Liver (tissue), 9 donors: ENCODE data around the gene UGT1A8. TPM values are rescaled to one million over a fixed set of nuclear protein-coding genes. Genes with fewer than 3 reads are reported as not detected.

Experiments used
- DNase-seq: peaks from one replicate; pipeline ENCODE4 v3.0.0-alpha.2; 2017; ENCODE audit warnings: low spot score
- H3K27ac ChIP-seq, 2 donors: one replicate each; pipeline ENCODE4 v1.7.0; 2013; ENCODE audit warnings: inconsistent platforms in 2 of 2, low read length in 2 of 2, control low read depth in 1 of 2, low read depth in 1 of 2, mild to moderate bottlenecking in 1 of 2
- H3K27me3 ChIP-seq, 4 donors: one replicate each; pipeline versions ENCODE4 v1.6.1 to v1.7.0; 2013; ENCODE audit warnings: low read length in 3 of 4, inconsistent platforms in 1 of 4, mild to moderate bottlenecking in 1 of 4, moderate library complexity in 1 of 4; ENCODE audit not compliant: control insufficient read depth in 4 of 4, insufficient read depth in 4 of 4
- H3K36me3 ChIP-seq, 4 donors: one replicate each; pipeline versions ENCODE4 v1.6.1 to v1.7.0; 2013; ENCODE audit warnings: low read length in 3 of 4, mild to moderate bottlenecking in 3 of 4, low read depth in 1 of 4, moderate library complexity in 1 of 4; ENCODE audit not compliant: control insufficient read depth in 4 of 4, insufficient read depth in 3 of 4
- H3K4me1 ChIP-seq, 4 donors: one replicate each; pipeline versions ENCODE4 v1.6.1 to v1.7.0; 2013; ENCODE audit warnings: low read length in 3 of 4, mild to moderate bottlenecking in 3 of 4, moderate library complexity in 1 of 4; ENCODE audit not compliant: control insufficient read depth in 4 of 4, insufficient read depth in 4 of 4
- H3K4me3 ChIP-seq, 3 donors: one replicate each; pipeline versions ENCODE4 v1.6.1 to v1.7.0; 2013; ENCODE audit warnings: low read length in 3 of 3, control low read depth in 1 of 3, low read depth in 1 of 3, mild to moderate bottlenecking in 1 of 3
- H3K9ac ChIP-seq, 2 donors: one replicate each; pipeline ENCODE4 v1.7.0; 2013; ENCODE audit warnings: low read length in 2 of 2, mild to moderate bottlenecking in 2 of 2, moderate library complexity in 2 of 2, control low read depth in 1 of 2, low read depth in 1 of 2
- H3K9me3 ChIP-seq, 4 donors: one replicate each; pipeline versions ENCODE4 v1.6.1 to v1.7.0; 2013; ENCODE audit warnings: low read length in 3 of 4; ENCODE audit not compliant: control insufficient read depth in 4 of 4
- EGR1 ChIP-seq, 2 donors: IDR thresholded peaks; 2 replicates each; pipeline ENCODE4 v1.6.1; 2016 to 2018; ENCODE audit warnings: antibody characterized with exemption in 2 of 2, low read depth in 2 of 2
- FOXA1 ChIP-seq: IDR thresholded peaks from 2 replicates; pipeline ENCODE4 v1.6.1; 2016; ENCODE audit warnings: antibody characterized with exemption
- FOXA2 ChIP-seq: IDR thresholded peaks from 2 replicates; pipeline ENCODE4 v1.6.1; 2016; ENCODE audit warnings: antibody characterized with exemption
- HNF4A ChIP-seq, 2 donors: conservative IDR thresholded peaks; 2 replicates each; pipeline ENCODE4 v1.6.1; 2016; ENCODE audit warnings: antibody characterized with exemption in 2 of 2, mild to moderate bottlenecking in 2 of 2
- HNF4G ChIP-seq: IDR thresholded peaks from 2 replicates; pipeline ENCODE4 v1.6.1; 2016; ENCODE audit warnings: antibody characterized with exemption
- NR2F2 ChIP-seq: IDR thresholded peaks from 2 replicates; pipeline ENCODE4 v1.6.1; 2016; ENCODE audit warnings: antibody characterized with exemption
- RXRA ChIP-seq, 2 donors: IDR thresholded peaks; 2 replicates each; pipeline ENCODE4 v1.6.1; 2017 to 2018; ENCODE audit warnings: antibody characterized with exemption in 2 of 2, mild to moderate bottlenecking in 1 of 2
- TAF1 ChIP-seq: conservative IDR thresholded peaks from 2 replicates; pipeline ENCODE4 v1.6.1; 2016; ENCODE audit warnings: antibody characterized with exemption, mild to moderate bottlenecking
- WGBS: extraction: QIAGEN DNeasy Blood & Tissue Kit; methylation state at CpG from one replicate; pipeline ENCODE4 v1.1.7; 2013; 5-methylcytosine and 5-hydroxymethylcytosine counted together
- polyA plus RNA-seq, 2 donors: library from polyadenylated mRNA; stranded (reverse) in 1 of 2; unstranded in 1 of 2; fragments of 200-250 nt in 1 of 2; fragments of >200 nt in 1 of 2; fragmentation: Nextera tagmentation in 1 of 2; extraction: Ambion mirVana in 1 of 2; gene quantifications; one replicate each; pipeline versions ENCODE4 v1.2.1 to v1.2.3, GENCODE V29; 2013 to 2015
- total RNA-seq, 2 donors: library from RNA; depleted of rRNA; stranded (reverse); fragments of >200 nt; gene quantifications; one replicate each; pipeline ENCODE4 v1.2.3, GENCODE V29; 2014
- TF ChIP-seq, protein P1 (sequence below): IDR thresholded peaks from 2 replicates; pipeline ENCODE4 v1.6.1; 2016; ENCODE audit warnings: antibody characterized with exemption
- TF ChIP-seq, protein P2 (sequence below): fragments of 150-350 bp; IDR thresholded peaks from 2 replicates; pipeline ENCODE4 v1.5.1; 2017; ENCODE audit warnings: improper control_type of control experiment, low read depth, low read length; ENCODE audit not compliant: missing input control
- TF ChIP-seq, protein P3 (sequence below): IDR thresholded peaks from 2 replicates; pipeline ENCODE4 v1.6.1; 2016; ENCODE audit warnings: antibody characterized with exemption
- donor health status: healthy.
- donor health status: healthy.
- donor health status: healthy.
- donor health status: healthy.
- donor health status: healthy.

UGT1A8 gene
- total and polyA plus RNA-seq, 4 donors = 0.17 to 0.51 (median 0.48) TPM; not detected in 1

DNA sequence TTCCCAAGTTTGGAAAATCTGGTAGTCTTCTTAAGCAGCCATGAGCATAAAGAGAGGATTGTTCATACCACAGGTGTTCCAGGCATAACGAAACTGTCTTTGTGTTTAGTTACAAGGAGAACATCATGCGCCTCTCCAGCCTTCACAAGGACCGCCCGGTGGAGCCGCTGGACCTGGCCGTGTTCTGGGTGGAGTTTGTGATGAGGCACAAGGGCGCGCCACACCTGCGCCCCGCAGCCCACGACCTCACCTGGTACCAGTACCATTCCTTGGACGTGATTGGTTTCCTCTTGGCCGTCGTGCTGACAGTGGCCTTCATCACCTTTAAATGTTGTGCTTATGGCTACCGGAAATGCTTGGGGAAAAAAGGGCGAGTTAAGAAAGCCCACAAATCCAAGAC is 154.7 kb downstream of the UGT1A8 start:
- WGBS = 95% methylated on average over 16 of the region's 16 CpGs
- Histone ChIP-seq H3K9ac (no peak overlapping the region), H3K4me3 (no peak overlapping the region), H3K4me1 (no peaks in the 10 kb centered on the region), H3K27me3 (no peaks in the 10 kb centered on the region), H3K27ac (no peak overlapping the region), H3K9me3 (no peaks in the 10 kb centered on the region), H3K36me3 (peaks cover 6 to 49% (median 40%) of the 10 kb centered on the region in 4 donors)
- DNase-seq = no peak
- no peak for TF ChIP-seq RXRA (IDR thresholded peaks at IDR 0.05)

DNA sequence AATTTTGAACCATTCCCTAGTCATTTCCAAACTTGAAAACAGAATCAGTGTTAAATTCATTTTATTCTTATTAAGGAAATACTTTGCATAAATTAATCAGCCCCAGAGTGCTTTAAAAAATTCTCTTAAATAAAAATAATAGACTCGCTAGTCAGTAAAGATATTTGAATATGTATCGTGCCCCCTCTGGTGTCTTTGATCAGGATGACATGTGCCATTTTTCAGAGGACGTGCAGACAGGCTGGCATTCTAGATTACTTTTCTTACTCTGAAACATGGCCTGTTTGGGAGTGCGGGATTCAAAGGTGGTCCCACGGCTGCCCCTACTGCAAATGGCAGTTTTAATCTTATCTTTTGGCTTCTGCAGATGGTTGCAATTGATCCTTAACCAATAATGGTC is 155.2 kb downstream of the UGT1A8 start:
- Histone ChIP-seq H3K27ac (no peak overlapping the region), H3K4me1 (no peaks in the 10 kb centered on the region), H3K9ac (no peak overlapping the region), H3K27me3 (no peaks in the 10 kb centered on the region), H3K4me3 (no peak overlapping the region), H3K9me3 (peaks cover 0 to 2% (median 0%) of the 10 kb centered on the region in 4 donors), H3K36me3 (peaks cover 6 to 46% (median 39%) of the 10 kb centered on the region in 4 donors)
- WGBS = 74% methylated on average over 5 of the region's 5 CpGs
- no peak for DNase-seq
- TF ChIP-seq, protein P1, sequence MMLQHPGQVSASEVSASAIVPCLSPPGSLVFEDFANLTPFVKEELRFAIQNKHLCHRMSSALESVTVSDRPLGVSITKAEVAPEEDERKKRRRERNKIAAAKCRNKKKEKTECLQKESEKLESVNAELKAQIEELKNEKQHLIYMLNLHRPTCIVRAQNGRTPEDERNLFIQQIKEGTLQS = no peak
- TF ChIP-seq NR2F2 (no peak), TAF1 (no peak)

DNA sequence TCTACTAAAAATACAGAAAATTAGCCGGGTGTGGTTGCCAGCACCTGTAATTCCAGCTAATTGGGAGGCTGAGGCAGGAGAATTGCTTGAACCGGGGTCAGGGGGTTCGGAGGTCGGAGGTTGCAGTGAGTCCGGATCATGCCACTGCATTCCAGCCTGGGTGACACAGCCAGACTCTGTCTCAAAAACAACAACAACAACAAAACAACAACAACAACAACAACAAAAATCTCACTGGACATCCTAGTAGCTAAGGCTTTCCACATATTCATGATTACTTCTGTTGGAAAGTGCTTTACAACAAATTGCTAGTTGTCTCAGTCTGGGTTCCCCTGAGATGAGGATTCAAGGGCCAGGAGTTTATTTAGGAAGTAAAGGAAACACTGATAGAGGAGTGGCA is 156.4 kb downstream of the UGT1A8 start:
- WGBS = 94% methylated on average over 5 of the region's 5 CpGs
- TF ChIP-seq TAF1 = no peak
- no peak for DNase-seq

DNA sequence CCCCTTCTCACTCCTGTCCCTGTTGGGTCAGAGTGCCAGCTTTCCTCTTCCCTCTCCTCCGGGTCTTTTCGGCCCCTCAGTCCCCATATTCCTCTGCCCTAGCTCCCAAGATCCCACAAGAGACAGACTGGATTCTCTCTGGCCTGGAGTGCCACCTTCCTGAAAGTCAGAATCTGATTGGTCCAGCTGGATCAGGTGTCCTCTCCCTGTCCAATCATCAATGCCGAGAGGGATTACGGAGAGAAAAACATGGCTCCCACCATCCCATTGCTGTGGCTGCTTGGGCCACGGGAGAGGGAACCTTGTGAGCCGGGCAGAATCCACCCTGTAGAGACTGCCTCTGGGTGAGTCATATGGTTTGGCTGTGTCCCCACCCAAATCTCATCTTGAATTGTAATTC is 158.0 kb downstream of the UGT1A8 start:
- Histone ChIP-seq H3K9me3 (peaks cover 0 to 2% (median 0%) of the 10 kb centered on the region in 4 donors), H3K4me3 (no peak overlapping the region), H3K27ac (no peak overlapping the region), H3K36me3 (peaks cover 1 to 23% (median 17%) of the 10 kb centered on the region in 4 donors), H3K9ac (no peak overlapping the region), H3K4me1 (no peaks in the 10 kb centered on the region), H3K27me3 (no peaks in the 10 kb centered on the region)
- no peak for TF ChIP-seq FOXA2
- TF ChIP-seq, protein P2, sequence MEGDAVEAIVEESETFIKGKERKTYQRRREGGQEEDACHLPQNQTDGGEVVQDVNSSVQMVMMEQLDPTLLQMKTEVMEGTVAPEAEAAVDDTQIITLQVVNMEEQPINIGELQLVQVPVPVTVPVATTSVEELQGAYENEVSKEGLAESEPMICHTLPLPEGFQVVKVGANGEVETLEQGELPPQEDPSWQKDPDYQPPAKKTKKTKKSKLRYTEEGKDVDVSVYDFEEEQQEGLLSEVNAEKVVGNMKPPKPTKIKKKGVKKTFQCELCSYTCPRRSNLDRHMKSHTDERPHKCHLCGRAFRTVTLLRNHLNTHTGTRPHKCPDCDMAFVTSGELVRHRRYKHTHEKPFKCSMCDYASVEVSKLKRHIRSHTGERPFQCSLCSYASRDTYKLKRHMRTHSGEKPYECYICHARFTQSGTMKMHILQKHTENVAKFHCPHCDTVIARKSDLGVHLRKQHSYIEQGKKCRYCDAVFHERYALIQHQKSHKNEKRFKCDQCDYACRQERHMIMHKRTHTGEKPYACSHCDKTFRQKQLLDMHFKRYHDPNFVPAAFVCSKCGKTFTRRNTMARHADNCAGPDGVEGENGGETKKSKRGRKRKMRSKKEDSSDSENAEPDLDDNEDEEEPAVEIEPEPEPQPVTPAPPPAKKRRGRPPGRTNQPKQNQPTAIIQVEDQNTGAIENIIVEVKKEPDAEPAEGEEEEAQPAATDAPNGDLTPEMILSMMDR = no peak
- TF ChIP-seq HNF4A (conservative IDR thresholded peaks at IDR 0.05) = no peak
- no peak for TF ChIP-seq HNF4G
- TF ChIP-seq FOXA1 = no peak
- TF ChIP-seq TAF1 = no peak
- TF ChIP-seq, protein P3, sequence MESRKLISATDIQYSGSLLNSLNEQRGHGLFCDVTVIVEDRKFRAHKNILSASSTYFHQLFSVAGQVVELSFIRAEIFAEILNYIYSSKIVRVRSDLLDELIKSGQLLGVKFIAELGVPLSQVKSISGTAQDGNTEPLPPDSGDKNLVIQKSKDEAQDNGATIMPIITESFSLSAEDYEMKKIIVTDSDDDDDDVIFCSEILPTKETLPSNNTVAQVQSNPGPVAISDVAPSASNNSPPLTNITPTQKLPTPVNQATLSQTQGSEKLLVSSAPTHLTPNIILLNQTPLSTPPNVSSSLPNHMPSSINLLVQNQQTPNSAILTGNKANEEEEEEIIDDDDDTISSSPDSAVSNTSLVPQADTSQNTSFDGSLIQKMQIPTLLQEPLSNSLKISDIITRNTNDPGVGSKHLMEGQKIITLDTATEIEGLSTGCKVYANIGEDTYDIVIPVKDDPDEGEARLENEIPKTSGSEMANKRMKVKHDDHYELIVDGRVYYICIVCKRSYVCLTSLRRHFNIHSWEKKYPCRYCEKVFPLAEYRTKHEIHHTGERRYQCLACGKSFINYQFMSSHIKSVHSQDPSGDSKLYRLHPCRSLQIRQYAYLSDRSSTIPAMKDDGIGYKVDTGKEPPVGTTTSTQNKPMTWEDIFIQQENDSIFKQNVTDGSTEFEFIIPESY = no peak
- TF ChIP-seq EGR1 (IDR thresholded peaks at IDR 0.05; ENCODE audit: low read depth in 2 of 2) = no peak
- DNase-seq = no peak
- 92% methylated on average over 6 of the region's 6 CpGs for WGBS

More for the DNA sequence above, 156.4 kb downstream of the UGT1A8 start:
- Histone ChIP-seq H3K9me3 (peaks cover 0 to 2% (median 0%) of the 10 kb centered on the region in 4 donors), H3K4me1 (no peaks in the 10 kb centered on the region), H3K27me3 (no peaks in the 10 kb centered on the region), H3K36me3 (peaks cover 6 to 38% (median 31%) of the 10 kb centered on the region in 4 donors), H3K27ac (no peak overlapping the region), H3K4me3 (no peak overlapping the region), H3K9ac (no peak overlapping the region)
